HG02678 (cell line): Measurements from ENCODE around the gene SIPA1L2.
A peak's percentile ranks its signal among the peaks of the same experiment; 100 is the strongest.
"Not testable (repeated sequence)": the region's sequence is repeated elsewhere in the genome, so short reads cannot be mapped to it uniquely, and the experiment has no call there.

Experiments
- ATAC-seq: cut with Tn5 transposase; IDR thresholded peaks from one replicate; pipeline ENCODE4 v1.9.1; 2021; ENCODE audit warnings: mild to moderate bottlenecking, moderate library complexity; ENCODE audit not compliant: unreplicated experiment

SIPA1L2 gene

GRCh38 chr1:232620356-232620969 lies 9.5 kb downstream of the SIPA1L2 start:
- ATAC-seq = no peak

DNA sequence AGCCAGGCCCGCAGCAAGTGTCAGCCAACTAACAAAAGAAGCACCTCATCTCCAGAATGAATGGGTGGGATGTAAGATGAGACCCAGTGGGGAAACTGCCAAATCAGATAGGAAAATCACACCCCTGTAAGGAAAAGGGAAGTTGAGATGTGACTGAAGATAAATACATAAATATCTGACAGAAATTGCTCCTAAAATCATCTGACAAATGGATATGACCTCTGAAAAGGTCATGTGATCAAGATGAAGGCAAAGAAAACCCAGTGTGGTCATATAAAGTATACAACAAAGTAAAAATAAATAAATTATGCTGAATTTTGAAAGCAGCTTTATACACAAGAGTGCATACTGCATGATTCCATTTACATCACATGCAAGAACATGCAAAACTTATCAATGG lies 12.7 kb downstream of the SIPA1L2 start:
- ATAC-seq = no peak

DNA sequence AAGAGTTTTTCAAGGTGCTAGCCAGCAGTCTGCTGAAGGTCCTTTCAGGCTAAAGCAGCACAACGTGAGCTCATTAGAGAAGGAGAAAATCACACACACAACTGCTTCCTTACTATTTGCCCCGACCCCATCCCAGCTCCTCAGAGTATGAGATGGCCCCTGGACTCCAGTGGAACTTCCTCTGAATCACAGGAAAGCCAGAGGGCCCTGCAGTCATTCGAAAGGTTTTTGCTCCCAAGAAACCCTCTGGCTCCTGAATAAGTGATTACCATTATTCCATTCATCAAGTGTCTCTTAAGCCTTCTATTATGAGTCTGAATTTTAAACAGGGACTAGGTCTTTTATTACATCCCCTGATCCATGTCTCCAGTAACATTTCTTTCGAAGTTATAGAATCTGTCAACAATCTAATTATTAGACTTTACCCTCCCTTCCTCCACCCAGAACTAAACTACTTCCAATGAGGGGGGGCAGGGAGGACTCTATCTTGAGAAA lies 14.6 kb downstream of the SIPA1L2 start:
- no peak for ATAC-seq

DNA sequence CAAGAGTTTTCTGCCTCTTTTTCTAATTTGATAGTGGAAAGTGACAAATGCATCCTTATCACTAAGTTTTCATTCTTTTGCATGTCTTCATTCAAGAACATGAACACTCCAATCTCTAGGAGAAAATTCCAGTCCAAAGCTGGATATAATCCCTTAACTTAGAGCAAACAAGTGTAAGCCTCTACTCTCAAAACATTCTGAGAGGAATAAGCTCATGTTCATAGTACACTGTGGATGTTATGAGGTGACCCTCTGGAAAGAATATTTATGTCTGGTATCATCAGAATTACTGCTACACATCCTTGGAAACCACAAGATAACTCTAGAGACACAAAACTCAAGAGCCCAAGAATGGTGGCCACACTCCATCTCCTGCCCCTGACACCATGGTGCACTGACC lies 15.1 kb downstream of the SIPA1L2 start:
- ATAC-seq = no peak

- no peak for ATAC-seq
Measured at GRCh38 chr1:232613752-232614381, 16.1 kb downstream of the SIPA1L2 start.

DNA sequence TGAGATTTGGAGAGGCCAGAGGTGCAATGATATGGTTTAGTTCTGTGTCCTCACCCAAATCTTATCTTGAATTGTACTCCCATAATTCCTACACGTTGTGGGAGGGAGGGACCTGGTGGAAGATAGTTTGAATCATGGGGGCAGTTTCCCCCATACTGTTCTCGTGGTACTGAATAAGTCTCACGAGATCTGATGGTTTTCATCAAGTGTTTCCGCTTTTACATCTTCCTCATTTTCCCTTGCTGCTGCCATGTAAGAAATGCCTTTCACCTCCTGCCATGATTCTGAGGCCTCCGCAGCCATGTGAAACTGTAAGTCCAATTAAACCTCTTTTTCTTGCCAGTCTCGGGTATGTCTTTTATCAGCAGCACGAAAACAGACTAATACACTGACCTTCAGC lies 17.1 kb downstream of the SIPA1L2 start:
- not testable (repeated sequence) for ATAC-seq

- no peak for ATAC-seq
Measured at GRCh38 chr1:232611834-232612233, 18.1 kb downstream of the SIPA1L2 start.

- not testable (repeated sequence) for ATAC-seq
Measured at GRCh38 chr1:232610902-232611745, 18.8 kb downstream of the SIPA1L2 start.

DNA sequence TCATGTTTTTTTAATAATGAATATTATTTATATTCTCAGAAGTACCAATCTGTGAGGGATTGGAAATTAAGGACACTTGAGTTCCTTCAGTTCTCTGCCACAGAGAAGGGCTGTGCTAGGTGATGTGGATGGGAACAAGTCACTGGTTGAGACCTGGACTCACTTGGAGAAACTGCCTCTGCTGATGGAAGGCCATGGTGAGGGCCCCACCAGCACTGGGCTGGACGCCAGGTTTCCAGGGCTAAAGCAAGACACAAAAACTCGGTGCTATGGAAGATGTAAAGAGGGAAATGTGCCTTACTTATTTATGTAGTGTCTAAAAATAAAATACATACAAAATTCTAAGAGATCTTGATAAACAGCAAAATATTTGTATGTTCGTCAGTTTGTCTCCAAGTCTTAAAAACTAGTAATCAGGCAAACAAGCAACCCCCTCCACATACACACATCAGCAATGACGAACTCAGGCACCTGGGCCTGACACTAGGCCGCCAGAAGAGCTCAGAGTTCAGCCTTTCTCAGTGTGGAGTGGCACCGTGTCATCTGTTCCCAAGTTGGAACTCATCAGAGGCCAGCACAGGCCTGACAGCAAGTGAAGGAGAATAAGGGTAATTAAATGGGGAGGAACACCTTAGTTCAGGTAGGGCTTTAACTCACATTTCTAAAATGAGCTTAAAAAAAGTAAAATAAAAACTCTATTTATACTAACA lies 19.6 kb downstream of the SIPA1L2 start:
- ATAC-seq = no peak

- ATAC-seq = no peak
Measured at GRCh38 chr1:232608427-232608826, 21.5 kb downstream of the SIPA1L2 start.

GRCh38 chr1:232602622-232603021 lies 27.3 kb downstream of the SIPA1L2 start:
- no peak for ATAC-seq

- ATAC-seq = peak; percentile 28
Measured at GRCh38 chr1:232600424-232601258, 29.3 kb downstream of the SIPA1L2 start.

GRCh38 chr1:232599178-232600041 lies 30.5 kb downstream of the SIPA1L2 start:
- peak; percentile 44 for ATAC-seq

DNA sequence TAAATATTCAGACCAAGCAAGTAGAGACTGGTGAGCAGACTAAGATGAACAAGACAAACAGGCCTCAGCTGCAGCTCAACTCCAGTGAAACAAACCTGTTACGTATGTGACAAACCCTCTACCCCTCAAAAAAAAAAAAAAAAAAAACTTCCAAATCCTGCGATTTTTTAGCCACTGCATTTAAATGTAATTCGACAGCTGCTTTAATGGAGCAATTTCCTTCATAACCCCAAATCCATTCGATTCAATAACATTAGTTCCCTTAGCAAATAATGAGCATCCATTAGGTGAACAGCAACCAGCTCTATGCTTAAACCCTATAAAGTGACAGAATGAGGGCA lies 31.1 kb downstream of the SIPA1L2 start:
- ATAC-seq = no peak

- ATAC-seq = no peak
Measured at GRCh38 chr1:232598133-232598532, 31.8 kb downstream of the SIPA1L2 start.

GRCh38 chr1:232597721-232598120 lies 32.2 kb downstream of the SIPA1L2 start:
- ATAC-seq = peak; percentile 63

DNA sequence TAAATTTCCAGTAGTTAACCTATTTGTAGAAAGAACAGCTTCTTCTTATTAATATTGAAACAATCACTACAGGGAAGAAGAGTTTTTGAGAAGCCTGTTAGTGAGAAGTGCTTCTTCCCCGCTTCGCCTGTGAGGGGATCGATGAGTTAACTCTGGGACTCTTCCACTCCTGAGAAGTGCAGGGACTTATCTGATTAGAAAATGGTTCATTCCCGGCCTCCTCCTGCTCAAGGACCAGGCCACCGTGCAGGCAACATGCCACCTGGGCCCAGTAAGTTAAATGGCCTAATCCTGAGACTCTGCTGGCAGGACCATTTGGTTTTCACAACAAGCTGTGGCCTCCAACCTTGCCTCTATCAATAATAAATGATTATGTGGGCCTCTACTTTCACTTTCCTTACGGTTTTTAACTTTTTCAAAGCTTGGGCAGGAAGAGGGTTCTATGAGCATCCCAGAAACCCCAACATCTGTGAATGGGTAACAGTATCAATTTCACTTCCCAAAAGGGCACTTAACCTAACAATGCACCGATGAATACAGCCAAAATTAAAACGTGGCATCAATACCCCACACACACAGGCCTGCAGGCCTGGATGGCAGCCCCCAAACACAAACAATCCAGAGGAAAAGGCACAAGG lies 33.1 kb downstream of the SIPA1L2 start:
- ATAC-seq = peak; percentile 49

GRCh38 chr1:232594768-232595698 lies 34.9 kb downstream of the SIPA1L2 start:
- ATAC-seq = no peak
